Sciatic nerve (tissue), 2 donors: ENCODE measurements around the gene SURF2. TPM values are rescaled to one million over a fixed set of nuclear protein-coding genes. Genes with fewer than 3 reads are reported as not detected.

Source experiments
- ATAC-seq: fragments of 200-7000 bp; cut with Tn5 transposase; one replicate; pipeline ENCODE4 v1.9.1; 2020; ENCODE audit warnings: mild to moderate bottlenecking, moderate library complexity
- DNase-seq: peaks from one replicate; pipeline ENCODE4 v3.0.0-alpha.2; 2020; ENCODE audit warnings: low spot score
- intact Hi-C: fragments of 100-400 bp; cut with DNase I; formaldehyde crosslinking; loops from one replicate; pipeline ENCODE4 v1.14.2; 2022
- total RNA-seq: library from RNA; stranded (reverse); fragmentation: NEBNext Ultra II Directional; extraction: Animal tissue kit (Norgen Biotek cat#: 25700); gene quantifications from one replicate; pipeline ENCODE4 v1.2.1, GENCODE V29; 2021
- donor health status: DM: no; HTN: no; CAD: no.
- donor health status: DM: no; HTN: no; CAD: no.

The SURF2 gene
- total RNA-seq, 1 donor from 2014 or later: 13.6 TPM

DNA sequence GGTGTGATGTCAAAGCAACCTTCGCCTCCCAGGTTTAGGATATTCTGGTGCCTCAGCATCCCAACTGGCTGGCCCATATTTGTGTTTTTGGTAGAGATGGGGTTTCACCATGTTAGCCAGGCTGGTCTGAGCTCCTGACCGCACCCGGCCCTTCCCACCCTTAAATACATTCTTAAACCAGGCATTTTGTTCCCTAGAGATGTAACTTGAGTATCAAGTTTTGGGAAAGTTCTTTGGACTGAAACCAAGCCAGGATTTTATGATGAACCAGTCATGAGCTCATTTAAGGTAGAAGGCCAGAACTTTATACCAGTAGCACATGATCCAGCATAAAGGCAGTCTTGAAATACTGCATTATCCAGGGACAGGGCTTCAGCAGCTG, 4.8 kb upstream of the SURF2 start:
- intact Hi-C loops: no loop called here
- DNase-seq (no peak), ATAC-seq (no peak)

DNA sequence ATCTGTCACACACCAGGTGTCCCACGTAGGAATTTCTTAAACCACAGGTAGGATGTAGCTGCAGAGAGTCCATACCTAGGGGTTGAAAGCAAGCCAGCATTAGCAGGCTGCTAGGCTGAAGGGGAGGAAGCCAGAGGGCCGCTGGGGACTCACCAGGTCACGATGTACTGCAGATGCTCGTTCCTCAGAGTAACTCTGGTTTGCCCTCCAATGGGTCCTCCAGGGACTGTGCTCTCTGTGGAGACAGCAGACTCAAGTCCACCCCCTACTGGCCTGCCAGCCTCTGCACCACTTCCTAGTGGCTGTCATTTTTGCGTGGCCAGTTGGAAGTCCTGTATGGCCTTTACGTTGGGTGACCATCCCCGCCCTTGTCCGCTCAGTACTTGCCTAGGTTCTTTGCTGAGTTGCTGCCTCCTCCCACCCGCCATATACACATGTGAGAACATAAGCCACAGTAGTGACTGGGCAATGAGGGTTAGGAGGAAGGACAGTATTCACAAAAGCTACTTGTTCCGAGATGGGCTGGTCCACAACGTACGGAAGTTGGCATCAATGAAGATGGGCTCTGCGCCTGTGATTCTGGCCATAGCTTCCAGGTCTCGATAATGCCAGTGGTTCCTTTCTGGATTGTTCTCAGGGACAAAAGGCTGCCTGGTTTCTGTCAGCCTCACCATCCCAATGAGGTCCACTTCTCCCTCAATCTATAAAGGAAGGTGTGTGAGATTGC, 4.3 kb upstream of the SURF2 start:
- no peak for ATAC-seq
- intact Hi-C loops: no loop called here
- DNase-seq: no peak

DNA sequence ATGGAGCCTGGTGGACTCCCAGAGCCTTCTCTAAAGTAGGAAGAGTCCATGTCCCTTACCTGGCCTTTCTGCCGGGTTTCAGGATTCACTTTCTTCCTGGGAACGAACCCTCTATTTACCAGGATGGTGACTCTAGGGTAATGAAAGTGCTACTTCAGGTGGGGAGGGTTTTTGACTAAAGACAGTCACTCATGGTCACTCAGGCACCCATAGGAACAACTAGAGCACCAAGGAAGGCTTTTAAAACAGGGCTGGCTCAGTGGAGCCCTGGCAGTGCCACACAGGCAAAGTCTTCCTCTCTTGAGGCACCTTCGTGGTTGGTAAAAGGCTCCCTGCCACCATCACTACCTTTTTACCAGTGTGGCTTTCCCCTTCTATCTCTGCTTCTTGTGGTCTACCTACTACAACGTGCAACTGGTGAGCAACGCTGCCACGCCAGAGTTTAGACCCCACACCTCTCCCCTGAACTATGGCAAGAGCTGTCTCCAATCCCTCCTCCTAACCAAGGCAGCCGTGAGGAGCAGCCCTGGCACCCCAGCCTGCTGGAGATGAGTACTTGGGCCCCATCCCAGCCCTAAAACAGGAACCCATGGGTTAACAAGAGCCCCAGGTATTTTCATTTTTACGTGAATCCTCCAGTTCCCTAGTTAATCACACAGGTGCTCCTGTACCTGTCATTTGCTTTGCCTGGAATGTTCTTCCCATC, 3.6 kb upstream of the SURF2 start:
- no peak for DNase-seq
- ATAC-seq: no peak
- intact Hi-C loops: no loop called here

DNA sequence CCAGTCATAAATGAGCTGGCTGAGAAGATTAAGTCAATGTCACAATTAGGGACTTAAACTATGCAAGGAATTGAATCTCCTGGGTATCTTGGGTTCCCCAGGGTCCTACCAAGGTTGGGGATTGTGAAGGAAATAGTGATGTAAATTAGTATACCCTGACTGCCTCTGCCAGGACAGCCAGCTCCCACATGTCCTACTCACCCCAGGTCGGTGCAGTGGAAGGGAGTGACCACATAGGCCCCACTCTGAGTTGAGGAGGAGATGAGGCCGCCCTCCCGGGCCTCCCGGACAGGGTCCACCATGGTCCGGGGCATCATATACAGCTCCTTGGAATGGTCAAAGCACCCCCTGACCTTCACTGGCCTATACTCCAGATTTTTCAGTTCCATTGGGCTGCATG, 2.8 kb upstream of the SURF2 start:
- intact Hi-C loops: no loop called here
- ATAC-seq: no peak

DNA sequence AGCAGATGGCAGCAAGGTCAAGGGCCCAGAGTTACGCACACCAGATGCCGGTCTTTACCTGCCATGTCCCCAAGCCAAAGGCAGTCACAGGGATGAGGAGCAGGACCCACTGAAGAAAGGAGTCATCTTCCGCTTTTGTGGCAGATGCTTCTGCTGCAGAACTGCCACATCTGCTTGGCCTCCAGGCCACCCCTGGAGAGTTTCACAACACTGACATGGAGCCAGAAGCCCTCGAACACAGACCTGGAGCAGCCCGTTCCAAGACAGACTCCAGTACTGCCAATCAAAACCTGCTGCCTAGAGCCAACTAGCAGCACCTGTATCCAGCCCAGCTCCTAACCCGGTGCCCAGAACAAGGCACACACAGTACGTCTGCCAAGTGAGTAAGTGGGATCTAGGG, 1.6 kb upstream of the SURF2 start:
- ATAC-seq (no peak), DNase-seq (no peak)
- intact Hi-C loops: no loop called here

More for the DNA sequence above, 2.8 kb upstream of the SURF2 start:
- DNase-seq: no peak

DNA sequence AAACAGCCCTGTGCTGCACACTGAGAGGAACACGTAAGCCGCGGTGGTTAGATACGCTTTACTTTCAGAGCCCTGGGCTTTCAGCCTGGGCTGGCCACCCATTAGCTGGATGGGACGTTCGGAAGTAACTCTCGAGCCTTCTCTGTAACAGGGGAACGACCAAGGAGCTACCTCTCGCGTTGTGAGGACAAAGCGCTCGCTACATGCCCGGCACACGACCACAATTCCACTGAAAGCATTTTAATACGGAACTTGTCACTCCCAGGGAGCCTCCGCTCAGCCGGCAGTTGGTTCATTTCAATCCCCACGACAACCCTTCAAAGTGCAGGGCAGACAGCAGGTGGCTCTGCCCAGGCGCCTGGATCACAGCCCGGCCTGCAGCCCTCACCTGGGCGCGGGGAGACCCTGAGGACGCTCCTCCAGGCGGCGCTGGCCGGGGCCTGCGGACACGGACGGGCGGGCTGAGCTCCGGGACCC, 431 bp upstream of the SURF2 start:
- intact Hi-C loops: no loop called here
- DNase-seq (no peak), ATAC-seq (no peak)

DNA sequence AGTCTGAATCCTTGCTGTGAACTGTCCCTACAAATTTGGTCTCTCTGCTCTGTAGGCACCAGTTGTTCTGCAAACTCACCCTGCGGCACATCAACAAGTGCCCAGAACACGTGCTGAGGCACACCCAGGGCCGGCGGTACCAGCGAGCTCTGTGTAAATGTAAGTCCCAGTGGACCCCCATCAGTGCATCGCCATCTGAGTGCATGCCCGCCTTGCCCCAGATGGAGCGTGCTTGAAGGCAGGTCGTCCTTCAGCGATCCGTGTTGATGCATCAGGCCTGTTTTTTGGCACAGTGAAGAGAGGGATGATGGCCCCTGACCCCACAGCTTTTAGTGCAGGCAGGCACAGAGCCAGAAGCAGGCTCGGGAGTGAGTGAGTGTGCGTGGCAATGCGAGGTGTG, 1.3 kb downstream of the SURF2 start:
- ATAC-seq (no peak), DNase-seq (no peak)
- intact Hi-C loops: no loop called here

DNA sequence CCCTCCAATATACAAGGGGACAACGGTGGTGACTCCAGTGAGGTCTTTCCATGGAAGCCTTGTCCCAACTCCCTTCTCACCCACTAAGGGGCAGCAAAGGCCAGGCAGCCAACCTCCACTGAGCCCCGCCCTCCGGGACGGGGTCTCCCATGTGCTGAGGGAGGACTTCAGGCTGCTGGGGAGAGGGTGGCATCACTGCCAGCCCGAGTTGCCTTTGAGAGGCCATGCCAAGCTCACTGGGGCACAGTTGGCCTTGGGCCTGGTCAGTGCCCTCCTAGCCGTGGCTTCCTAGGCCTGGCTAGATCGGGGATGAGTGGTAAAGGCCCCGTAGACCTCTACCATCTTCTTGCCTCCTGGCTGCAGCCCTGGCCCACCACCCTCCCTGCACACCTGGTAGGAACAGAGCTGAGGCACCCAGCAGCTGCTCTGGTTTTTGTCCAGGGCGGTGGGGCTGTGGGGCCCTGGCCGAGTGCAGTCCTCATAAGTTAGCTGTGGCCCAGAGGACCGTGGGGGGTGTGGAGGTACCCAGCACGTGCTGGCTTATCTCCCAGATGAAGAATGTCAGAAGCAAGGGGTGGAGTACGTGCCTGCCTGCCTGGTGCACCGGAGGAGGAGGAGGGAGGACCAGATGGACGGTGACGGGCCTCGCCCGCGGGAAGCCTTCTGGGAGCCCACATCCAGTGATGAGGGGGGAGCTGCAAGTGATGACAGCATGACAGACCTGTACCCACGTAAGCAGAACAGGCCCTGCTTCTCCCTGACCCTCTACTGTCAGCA, 3.2 kb downstream of the SURF2 start:
- DNase-seq (no peak), ATAC-seq (peak; percentile 36)
- intact Hi-C loops: no loop called here

DNA sequence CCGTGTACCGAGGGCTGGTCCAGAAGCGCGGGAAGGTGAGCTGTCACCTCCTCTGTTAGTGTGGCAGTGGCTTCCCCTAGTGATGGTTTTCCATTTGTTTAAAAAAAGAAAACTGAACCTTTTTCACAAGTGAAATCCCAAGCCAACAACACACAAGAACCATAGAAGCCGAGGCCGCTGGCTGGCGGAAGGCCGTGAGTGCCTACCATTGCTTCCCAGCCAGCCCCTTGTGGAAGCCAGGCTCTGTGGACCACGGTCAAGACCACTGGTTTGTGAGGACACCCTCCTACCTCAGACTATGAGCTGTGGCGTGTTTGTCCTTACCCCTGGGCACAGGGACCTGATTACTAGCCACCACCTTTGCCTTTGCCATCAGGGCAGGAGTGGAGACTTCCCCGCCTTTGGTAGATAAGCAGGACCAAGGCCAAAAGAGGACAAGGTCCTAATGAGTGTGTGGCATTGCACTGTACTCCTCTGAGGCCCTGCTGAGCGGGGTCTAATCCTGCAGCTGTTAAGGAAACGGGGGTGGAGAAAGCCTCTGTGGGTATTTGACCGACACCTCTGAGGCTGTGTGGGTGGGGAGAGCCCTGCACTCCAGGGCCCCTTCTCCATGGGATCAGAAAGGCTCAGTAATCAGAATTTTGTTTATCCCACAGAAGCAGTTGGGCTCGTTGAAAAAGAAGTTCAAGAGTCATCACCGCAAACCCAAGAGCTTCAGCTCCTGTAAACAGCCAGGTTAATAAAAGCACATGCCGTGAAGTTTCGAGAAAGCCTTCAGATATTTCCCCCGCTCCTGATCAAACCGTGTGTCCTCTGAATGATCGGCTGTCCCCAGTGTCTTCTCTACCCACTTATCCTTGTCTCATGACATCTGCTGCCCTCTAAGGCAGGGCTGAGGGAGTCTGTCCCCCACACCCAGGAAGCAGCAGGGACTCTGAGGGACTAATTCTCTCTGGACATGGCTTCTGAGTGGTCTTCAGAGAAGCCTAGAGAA, 4.3 kb downstream of the SURF2 start:
- intact Hi-C loops: no loop called here
- ATAC-seq (no peak), DNase-seq (no peak)

DNA sequence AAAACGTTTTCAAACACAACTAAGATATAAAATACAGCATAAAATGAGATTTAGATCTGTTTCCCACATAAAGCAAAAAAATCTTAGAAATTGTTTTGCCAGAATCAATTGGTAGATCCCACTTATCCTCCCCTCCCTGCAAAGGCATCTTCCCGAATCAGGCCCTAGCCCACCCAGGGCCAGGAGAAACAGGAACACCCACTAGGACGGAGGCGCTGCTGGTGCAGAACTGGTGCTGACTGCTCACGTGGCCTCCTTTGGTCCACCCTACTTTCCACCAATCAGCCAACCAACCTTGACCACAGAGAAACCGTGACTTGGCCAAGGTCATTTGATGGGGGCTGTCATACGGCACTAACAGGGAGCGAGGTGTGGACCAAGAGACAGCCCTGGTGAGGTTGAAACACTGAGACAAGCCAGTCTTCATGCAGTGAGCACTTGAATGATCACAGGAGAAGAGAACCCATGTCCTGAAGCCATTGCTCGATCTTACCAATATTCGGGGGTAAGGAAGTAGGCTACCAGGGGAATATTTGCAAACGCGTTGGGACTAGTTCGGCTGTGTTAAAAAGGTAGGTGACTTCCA, 5.2 kb downstream of the SURF2 start:
- intact Hi-C loops: no loop called here
- no peak for DNase-seq
- ATAC-seq: no peak

DNA sequence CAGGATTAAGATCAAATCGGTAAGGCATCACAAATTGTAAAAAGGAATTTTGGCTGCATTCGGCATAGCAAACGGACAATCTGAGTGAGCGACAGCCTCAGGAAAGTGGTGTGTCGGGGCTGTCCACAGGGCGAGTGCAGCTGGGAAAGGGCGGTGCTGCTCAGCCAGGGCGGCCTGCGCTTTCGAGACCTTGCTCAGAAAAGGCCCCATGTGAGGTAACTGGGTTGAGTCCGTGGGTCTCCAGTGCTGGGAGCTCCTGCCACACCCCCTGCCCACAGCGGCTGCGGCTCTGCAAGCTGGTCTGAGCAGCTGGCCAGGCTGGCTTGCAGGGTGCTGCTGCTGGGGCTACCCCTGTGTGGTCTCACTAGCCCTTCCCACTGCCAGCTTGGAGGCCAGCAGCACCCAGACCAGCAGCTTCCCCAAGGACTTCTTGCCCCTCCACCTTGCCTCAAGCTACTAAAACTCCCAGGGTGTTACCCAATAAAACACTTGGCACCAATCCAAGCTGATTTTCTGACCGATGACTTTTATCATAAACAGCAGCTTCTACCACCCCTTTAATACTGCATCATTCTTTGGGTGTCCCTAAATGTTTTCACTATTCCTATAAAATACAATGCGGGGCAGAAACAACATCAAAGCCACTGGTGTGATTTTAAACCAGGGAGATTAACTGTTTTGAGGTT, 6.2 kb downstream of the SURF2 start:
- intact Hi-C loops: no loop called here
- ATAC-seq: no peak
- DNase-seq: no peak

DNA sequence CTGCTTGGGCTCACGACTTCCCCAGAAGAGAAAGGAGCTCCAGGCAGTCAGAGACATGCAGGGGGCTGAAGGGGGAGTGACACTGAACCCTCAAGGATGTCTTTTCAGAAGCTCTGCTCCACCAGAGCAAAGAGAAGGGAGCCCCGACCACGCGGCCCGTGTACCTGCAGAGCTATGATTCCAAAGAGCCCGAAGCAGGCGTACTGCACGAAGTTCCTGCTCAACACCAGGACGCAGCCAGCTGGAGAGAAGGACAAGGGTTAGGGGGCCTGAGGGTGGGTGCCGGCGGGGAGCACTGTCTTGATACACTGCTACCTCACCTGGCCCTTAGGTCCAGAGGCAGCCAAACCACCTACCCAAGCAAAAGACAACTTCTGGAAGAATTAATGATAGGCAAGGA, 10.1 kb downstream of the SURF2 start:
- ATAC-seq (no peak), DNase-seq (no peak)
- intact Hi-C loops: no loop called here

DNA sequence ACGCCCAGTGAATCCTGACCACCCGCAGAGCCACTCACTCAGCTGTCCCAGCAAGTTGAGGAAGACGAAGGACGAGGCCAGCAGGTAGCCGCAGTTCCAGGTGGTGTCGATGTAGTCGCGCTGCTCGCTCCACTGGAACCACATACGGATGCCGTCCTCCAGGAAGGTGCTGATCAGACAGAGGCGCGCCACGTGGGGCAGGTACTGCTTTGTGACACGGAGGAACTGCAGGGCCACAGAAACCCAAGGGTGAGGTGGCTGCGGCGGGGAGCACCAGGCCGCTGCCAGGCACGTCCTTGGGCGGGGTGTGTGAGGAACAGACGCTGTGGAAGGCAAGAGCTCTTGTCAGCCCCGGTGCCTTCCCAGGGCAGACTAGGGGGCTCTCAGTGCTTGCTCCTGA, 10.9 kb downstream of the SURF2 start:
- intact Hi-C loops: no loop called here
- ATAC-seq (no peak), DNase-seq (no peak)

DNA sequence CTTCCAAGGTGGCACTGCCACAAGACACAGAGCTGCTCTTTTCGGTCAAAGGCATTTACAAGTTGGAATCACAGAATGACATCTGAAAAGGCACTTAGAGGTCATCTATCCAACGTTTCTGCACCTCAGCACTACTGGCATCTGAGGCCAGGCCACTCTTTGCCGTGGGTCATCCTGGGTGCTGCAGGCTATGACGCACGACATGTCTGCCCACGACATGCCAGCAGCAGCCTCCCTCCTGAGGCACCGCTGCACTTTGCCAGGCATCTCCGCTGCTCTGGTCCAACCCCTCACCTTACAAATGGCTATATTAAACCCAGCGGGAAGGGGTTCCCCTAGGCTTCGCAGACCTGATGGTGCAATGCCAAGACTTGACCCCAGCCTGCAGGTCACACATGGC, 11.4 kb downstream of the SURF2 start:
- DNase-seq: no peak
- ATAC-seq: no peak
- intact Hi-C loops: no loop called here

DNA sequence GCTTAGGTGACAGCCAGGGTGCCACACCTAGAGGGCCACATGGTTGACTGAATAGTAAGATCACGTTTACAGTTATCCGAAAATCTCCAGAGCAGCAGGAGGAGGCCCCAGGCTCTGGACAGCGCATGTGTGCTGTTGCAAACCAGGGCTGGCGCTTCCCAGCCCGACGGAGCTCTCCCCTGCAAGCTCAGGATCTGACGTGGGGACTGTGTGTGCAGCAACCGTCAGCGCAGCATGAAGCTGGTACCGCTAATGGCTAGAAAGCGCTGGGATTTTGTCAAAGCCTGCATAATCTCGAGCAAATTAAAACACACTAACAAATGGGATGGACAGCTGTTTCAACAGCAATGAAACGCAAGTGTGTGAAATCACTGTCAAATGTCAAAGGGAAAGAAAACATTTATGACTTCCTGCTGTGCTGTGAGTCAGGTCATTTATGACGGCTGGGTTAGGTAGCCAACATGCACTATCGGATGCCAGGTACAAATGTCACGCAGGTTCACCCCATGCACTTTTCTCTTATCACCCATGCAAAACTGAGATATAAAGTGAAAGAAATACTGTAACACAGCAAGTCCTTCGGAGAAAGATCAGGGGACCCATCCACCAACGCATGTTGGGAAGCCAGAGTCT, 12.0 kb downstream of the SURF2 start:
- ATAC-seq: peak; percentile 38
- intact Hi-C loops: no loop called here

DNA sequence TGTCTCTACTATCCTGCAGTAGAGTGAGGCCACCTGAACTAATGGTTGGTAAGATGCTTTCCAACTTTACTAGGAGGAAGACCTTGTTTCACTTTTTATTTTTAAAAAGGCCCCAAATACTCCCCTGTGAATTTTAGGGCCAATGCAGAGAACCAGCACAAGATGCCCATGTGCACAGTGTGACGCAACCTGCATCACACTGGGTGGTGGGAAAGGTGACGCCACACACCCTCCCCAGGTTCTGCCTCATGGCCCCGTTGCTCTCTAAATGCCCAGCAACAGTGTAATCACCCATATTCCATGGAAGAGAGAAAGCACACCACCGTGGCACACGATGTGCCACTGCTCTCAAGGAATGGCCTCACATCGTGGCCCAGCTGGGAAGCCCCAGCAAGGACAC, 13.1 kb downstream of the SURF2 start:
- ATAC-seq (no peak), DNase-seq (no peak)
- intact Hi-C loops: no loop called here

More for the DNA sequence above, 12.0 kb downstream of the SURF2 start:
- DNase-seq: no peak

DNA sequence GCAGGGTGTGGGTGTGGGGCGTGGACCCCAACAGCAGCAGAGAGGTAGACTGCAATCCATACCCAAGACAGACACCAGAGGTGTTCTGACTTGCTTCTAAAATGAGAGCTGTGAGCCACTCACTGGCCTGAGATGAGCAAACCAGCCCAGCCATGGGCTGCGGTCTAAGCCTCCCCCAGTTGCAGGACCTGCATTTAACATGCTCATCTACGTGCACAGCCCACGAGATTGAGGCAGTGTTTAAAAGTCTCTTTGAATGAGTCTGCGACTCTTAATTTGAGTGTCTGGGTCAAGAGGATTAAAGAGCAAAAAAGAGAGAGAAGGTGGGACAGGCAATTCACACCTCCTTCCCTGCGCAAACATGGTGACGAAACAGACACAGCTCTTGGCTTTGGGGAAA, 13.6 kb downstream of the SURF2 start:
- intact Hi-C loops: no loop called here
- ATAC-seq: no peak

DNA sequence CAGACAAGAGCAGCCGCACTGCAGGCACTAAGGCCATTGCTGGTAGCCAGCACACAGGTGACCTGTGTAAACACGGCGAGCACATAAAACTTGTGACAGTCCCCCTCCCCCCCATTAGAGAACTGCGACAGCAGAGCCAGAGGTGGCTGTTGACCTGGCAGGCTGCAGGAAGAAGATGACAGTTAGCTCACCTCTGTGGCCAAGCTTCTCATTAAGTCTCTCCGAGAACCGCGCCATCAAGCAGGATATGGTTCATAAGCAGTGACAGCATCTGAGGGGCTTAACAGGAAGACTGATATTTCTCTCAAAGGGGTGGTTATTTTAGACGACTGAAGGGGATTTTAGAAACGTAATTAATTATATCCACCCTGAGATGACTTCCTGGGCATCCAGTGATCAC, 14.3 kb downstream of the SURF2 start:
- DNase-seq: no peak

More for the DNA sequence above, 13.6 kb downstream of the SURF2 start:
- no peak for DNase-seq

More for the DNA sequence above, 14.3 kb downstream of the SURF2 start:
- ATAC-seq: no peak
- intact Hi-C loops: no loop called here
